ENCODE data around the gene PLXDC1. TPM values are rescaled to one million over a fixed set of nuclear protein-coding genes. Genes with fewer than 3 reads are reported as not detected.

The PLXDC1 gene
- total RNA-seq, 1 experiment from 2014 or later, result 2.0 TPM

- Histone ChIP-seq H3K23me2 (ENCODE audit: insufficient read length, low read depth, low read length, poor library complexity, severe bottlenecking) (no peaks in the 10 kb centered on the region), H2BK12ac (ENCODE audit: insufficient read length, low read depth, low read length) (no peak overlapping the region), H3K56ac (ENCODE audit: insufficient read length, low read depth, low read length) (no peak overlapping the region), H3K79me2 (ENCODE audit: insufficient read depth, low read length) (no peaks in the 10 kb centered on the region), H3K18ac (ENCODE audit: insufficient read length, low read depth, low read length) (no peak overlapping the region), H3K23ac (ENCODE audit: insufficient read length, low read depth, low read length) (no peak overlapping the region), H2AFZ (ENCODE audit: low read length) (no peak overlapping the region), H4K20me1 (ENCODE audit: control insufficient read depth, insufficient read depth, insufficient read length) (no peaks in the 10 kb centered on the region), H2BK120ac (ENCODE audit: low read depth, low read length, poor library complexity, severe bottlenecking) (no peak overlapping the region), H3K79me1 (ENCODE audit: insufficient read depth, low read depth, low read length, poor library complexity, severe bottlenecking) (no peaks in the 10 kb centered on the region), H3K9ac (ENCODE audit: extremely low read depth, insufficient read length, low read length) (no peak overlapping the region), H3K27ac (ENCODE audit: insufficient read length, low read depth, low read length) (no peak overlapping the region), H3K4me2 (ENCODE audit: insufficient read depth, insufficient read length, low read length) (no peak overlapping the region), H4K91ac (ENCODE audit: insufficient read length, low read depth, low read length) (no peak overlapping the region), H3K4ac (ENCODE audit: low read depth, low read length) (no peak overlapping the region), H3T11ph (ENCODE audit: low read length) (no peak overlapping the region), H3K9me3 (ENCODE audit: control insufficient read depth, low read depth, low read length) (no peaks in the 10 kb centered on the region), H2BK15ac (ENCODE audit: low read depth, low read length) (no peak overlapping the region), H2BK20ac (ENCODE audit: low read depth, low read length, poor library complexity, severe bottlenecking) (no peak overlapping the region), H3K14ac (ENCODE audit: insufficient read depth, low read length) (no peak overlapping the region), H4K5ac (ENCODE audit: insufficient read length, low read depth, low read length) (no peak overlapping the region), H2BK5ac (ENCODE audit: insufficient read length, low read length) (no peak overlapping the region), H4K8ac (replicated peaks; ENCODE audit: insufficient read length, low read depth, low read length) (no peak overlapping the region), H3K27me3 (ENCODE audit: insufficient read depth, low read length) (no peaks in the 10 kb centered on the region; the same call in 1 of the 2 replicates), H3K4me1 (ENCODE audit: insufficient read depth, low read length) (no peaks in the 10 kb centered on the region), H2AK5ac (ENCODE audit: insufficient read length, low read length) (no peak overlapping the region)
- Mint-ChIP-seq H3K27ac (peak overlapping the region in 2 of 3 experiments; percentile 31 to 79; a peak in 3 of 7 replicates), H3K9me3 (no peaks in the 10 kb centered on the region), H3K4me1 (peaks cover 21 to 23% of the 10 kb centered on the region in 2 experiments), H3K36me3 (ENCODE audit: insufficient read depth in 1 of 3, low read depth in 3 of 3) (no peaks in the 10 kb centered on the region), H3K27me3 (ENCODE audit: low read depth) (peaks cover 7% of the 10 kb centered on the region), H3K4me3 (no peak overlapping the region)
- no peak for TF ChIP-seq CTCF (conservative IDR thresholded peaks at IDR 0.05)
- no peak for DNase-seq
- WGBS (ENCODE audit: extremely low coverage, insufficient read length, low lambda C conversion rate), result no CpG with 5 or more reads among the region's 6 CpGs
Observed at GRCh38 chr17:39092692-39093230, 58.7 kb downstream of the PLXDC1 start.
